ENCODE data around the gene NRP2.

- TF ChIP-seq ATF6 (CRISPR knock-in tag; conservative IDR thresholded peaks at IDR 0.05) (no peak), ETV5 (CRISPR knock-in tag; IDR thresholded peaks at IDR 0.05; ENCODE audit: borderline replicate concordance) (no peak), ZNF263 (CRISPR knock-in tag; IDR thresholded peaks at IDR 0.05) (no peak), ZNF530 (CRISPR knock-in tag; IDR thresholded peaks at IDR 0.05; ENCODE audit: low read depth) (no peak), SIN3A (IDR thresholded peaks at IDR 0.05; ENCODE audit: borderline replicate concordance, low read depth, low read length) (no peak), ZBTB1 (CRISPR knock-in tag; IDR thresholded peaks at IDR 0.05; ENCODE audit: borderline replicate concordance) (no peak), CBFB (CRISPR knock-in tag; IDR thresholded peaks at IDR 0.05) (no peak), GABPA (IDR thresholded peaks at IDR 0.05; ENCODE audit: low read depth, low read length) (no peak), GABPA (CRISPR knock-in tag; IDR thresholded peaks at IDR 0.05; ENCODE audit: low read depth) (no peak)
- TF ChIP-seq, protein P1, sequence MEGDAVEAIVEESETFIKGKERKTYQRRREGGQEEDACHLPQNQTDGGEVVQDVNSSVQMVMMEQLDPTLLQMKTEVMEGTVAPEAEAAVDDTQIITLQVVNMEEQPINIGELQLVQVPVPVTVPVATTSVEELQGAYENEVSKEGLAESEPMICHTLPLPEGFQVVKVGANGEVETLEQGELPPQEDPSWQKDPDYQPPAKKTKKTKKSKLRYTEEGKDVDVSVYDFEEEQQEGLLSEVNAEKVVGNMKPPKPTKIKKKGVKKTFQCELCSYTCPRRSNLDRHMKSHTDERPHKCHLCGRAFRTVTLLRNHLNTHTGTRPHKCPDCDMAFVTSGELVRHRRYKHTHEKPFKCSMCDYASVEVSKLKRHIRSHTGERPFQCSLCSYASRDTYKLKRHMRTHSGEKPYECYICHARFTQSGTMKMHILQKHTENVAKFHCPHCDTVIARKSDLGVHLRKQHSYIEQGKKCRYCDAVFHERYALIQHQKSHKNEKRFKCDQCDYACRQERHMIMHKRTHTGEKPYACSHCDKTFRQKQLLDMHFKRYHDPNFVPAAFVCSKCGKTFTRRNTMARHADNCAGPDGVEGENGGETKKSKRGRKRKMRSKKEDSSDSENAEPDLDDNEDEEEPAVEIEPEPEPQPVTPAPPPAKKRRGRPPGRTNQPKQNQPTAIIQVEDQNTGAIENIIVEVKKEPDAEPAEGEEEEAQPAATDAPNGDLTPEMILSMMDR (CRISPR knock-in tag; IDR thresholded peaks at IDR 0.05): no peak
Observed at GRCh38 chr2:205709319-205709718, 27.0 kb downstream of the NRP2 start.
